Astrocyte (in vitro differentiated cells and primary cell): ENCODE measurements around the gene ATG13. TPM values are rescaled to one million over a fixed set of nuclear protein-coding genes. Genes with fewer than 3 reads are reported as not detected.

ENCODE experiments used
- DNase-seq: peaks from one replicate; pipeline ENCODE4 v3.0.0-alpha.2; 2010; ENCODE audit warnings: low read depth
- FAIRE-seq: peaks from 2 replicates; lab custom pipeline; 2011; peaks lifted over from hg19 to GRCh38; lab: Jason Lieb, UNC
- H2AFZ ChIP-seq: 2 replicates; pipeline ENCODE4 v1.6.0; 2012; ENCODE audit warnings: low read depth, low read length, inconsistent platforms
- H3K27ac ChIP-seq: 2 replicates; pipeline ENCODE4 v1.5.1; 2011; ENCODE audit warnings: low read depth, low read length, inconsistent platforms
- H3K27me3 ChIP-seq: 2 replicates; pipeline ENCODE4 v1.6.0; 2011; ENCODE audit warnings: low read length, inconsistent platforms; ENCODE audit not compliant: insufficient read depth
- H3K36me3 ChIP-seq: 2 replicates; pipeline ENCODE4 v1.5.1; 2011; ENCODE audit warnings: low read length, inconsistent platforms; ENCODE audit not compliant: insufficient read depth
- H3K4me1 ChIP-seq: 2 replicates; pipeline ENCODE4 v1.5.1; 2011; ENCODE audit warnings: low read length, inconsistent platforms; ENCODE audit not compliant: insufficient read depth
- H3K4me2 ChIP-seq: 2 replicates; pipeline ENCODE4 v1.6.0; 2012; ENCODE audit warnings: low read length, inconsistent platforms
- H3K4me3 ChIP-seq: 2 replicates; pipeline ENCODE4 v1.5.1; 2011; ENCODE audit warnings: low read depth, mild to moderate bottlenecking, low read length, inconsistent platforms; ENCODE audit not compliant: insufficient read depth
- H3K79me2 ChIP-seq: 2 replicates; pipeline ENCODE4 v1.6.0; 2012; ENCODE audit warnings: mild to moderate bottlenecking, low read length, inconsistent platforms; ENCODE audit not compliant: insufficient read depth
- H3K9ac ChIP-seq: 2 replicates; pipeline ENCODE4 v1.6.0; 2012; ENCODE audit warnings: mild to moderate bottlenecking, low read length, inconsistent platforms
- H3K9me3 ChIP-seq: 2 replicates; pipeline ENCODE4 v1.5.1; 2012; ENCODE audit warnings: low read depth, mild to moderate bottlenecking, low read length, inconsistent platforms; ENCODE audit not compliant: insufficient read depth
- H4K20me1 ChIP-seq: 2 replicates; pipeline ENCODE4 v1.6.0; 2012; ENCODE audit warnings: low read length, inconsistent platforms; ENCODE audit not compliant: insufficient read depth
- H3K27ac Mint-ChIP-seq: one replicate; pipeline ENCODE4 v1.8.0; 2021; ENCODE audit warnings: mild to moderate bottlenecking, mixed read lengths; ENCODE audit not compliant: unreplicated experiment
- H3K27me3 Mint-ChIP-seq: one replicate; pipeline ENCODE4 v1.8.0; 2021; ENCODE audit warnings: low read depth, mixed read lengths; ENCODE audit not compliant: unreplicated experiment
- H3K36me3 Mint-ChIP-seq: one replicate; pipeline ENCODE4 v1.8.0; 2021; ENCODE audit warnings: low read depth, mixed read lengths; ENCODE audit not compliant: unreplicated experiment
- H3K4me1 Mint-ChIP-seq: one replicate; pipeline ENCODE4 v1.8.0; 2021; ENCODE audit warnings: low read depth, mixed read lengths; ENCODE audit not compliant: unreplicated experiment
- H3K4me3 Mint-ChIP-seq: one replicate; pipeline ENCODE4 v1.8.0; 2021; ENCODE audit warnings: mild to moderate bottlenecking, moderate library complexity, mixed read lengths; ENCODE audit not compliant: unreplicated experiment
- H3K9me3 Mint-ChIP-seq: one replicate; pipeline ENCODE4 v1.8.0; 2021; ENCODE audit warnings: mild to moderate bottlenecking, mixed read lengths; ENCODE audit not compliant: unreplicated experiment
- CTCF ChIP-seq: IDR thresholded peaks from 2 replicates; pipeline ENCODE4 v1.5.1; 2011; ENCODE audit warnings: low read depth, mild to moderate bottlenecking, inconsistent platforms, low read length, moderate library complexity; ENCODE audit not compliant: insufficient read depth
- EZH2 ChIP-seq: IDR thresholded peaks from 2 replicates; pipeline ENCODE4 v1.6.1; 2012; ENCODE audit warnings: mild to moderate bottlenecking, low read length, inconsistent platforms; ENCODE audit not compliant: insufficient read depth
- total RNA-seq: library from RNA; stranded (reverse); gene quantifications from 2 replicates; pipeline ENCODE4 v1.2.1, GENCODE V29; 2021

Gene ATG13
- total RNA-seq, 1 donor from 2014 or later, result 116 TPM

GRCh38 chr11:46642627-46643335 is 25.4 kb downstream of the ATG13 start:
- no peak for FAIRE-seq
- Histone ChIP-seq H3K4me3 (no peak overlapping the region), H2AFZ (no peak overlapping the region), H4K20me1 (peaks cover 22% of the 10 kb centered on the region), H3K36me3 (peaks cover 19% of the 10 kb centered on the region), H3K4me1 (no peaks in the 10 kb centered on the region), H3K79me2 (peaks cover 27% of the 10 kb centered on the region), H3K9ac (no peak overlapping the region), H3K9me3 (no peaks in the 10 kb centered on the region), H3K4me2 (no peak overlapping the region), H3K27me3 (no peaks in the 10 kb centered on the region), H3K27ac (no peak overlapping the region)
- no peak for DNase-seq
- no peaks in the 10 kb centered on the region for H3K9me3 Mint-ChIP-seq
- H3K27me3 Mint-ChIP-seq, result no peaks in the 10 kb centered on the region
- H3K4me3 Mint-ChIP-seq, result no peak overlapping the region
- H3K4me1 Mint-ChIP-seq, result peaks cover 11% of the 10 kb centered on the region
- no peak overlapping the region for H3K27ac Mint-ChIP-seq
- no peak for TF ChIP-seq CTCF
- no peak for TF ChIP-seq EZH2
- H3K36me3 Mint-ChIP-seq, result peaks cover 21% of the 10 kb centered on the region

- H2AFZ ChIP-seq, result no peak overlapping the region
- no peaks in the 10 kb centered on the region for H3K9me3 Mint-ChIP-seq
- H3K4me1 Mint-ChIP-seq, result peaks cover 19% of the 10 kb centered on the region
- H3K36me3 ChIP-seq, result peaks cover 17% of the 10 kb centered on the region
- peaks cover 27% of the 10 kb centered on the region for H3K79me2 ChIP-seq
- H3K9me3 ChIP-seq, result no peaks in the 10 kb centered on the region
- no peak overlapping the region for H3K4me3 ChIP-seq
- H3K36me3 Mint-ChIP-seq, result peaks cover 21% of the 10 kb centered on the region
- DNase-seq (no peak), FAIRE-seq (no peak)
- no peaks in the 10 kb centered on the region for H3K27me3 Mint-ChIP-seq
- H3K27ac Mint-ChIP-seq, result no peak overlapping the region
- H3K4me2 ChIP-seq, result no peak overlapping the region
- H4K20me1 ChIP-seq, result peaks cover 22% of the 10 kb centered on the region
- no peaks in the 10 kb centered on the region for H3K27me3 ChIP-seq
- TF ChIP-seq EZH2, result no peak
- TF ChIP-seq CTCF, result no peak
- no peak overlapping the region for H3K4me3 Mint-ChIP-seq
- no peak overlapping the region for H3K9ac ChIP-seq
- H3K4me1 ChIP-seq, result peaks cover under 1% of the 10 kb centered on the region
- no peak overlapping the region for H3K27ac ChIP-seq
Measured at GRCh38 chr11:46643531-46643930, 26.2 kb downstream of the ATG13 start.

GRCh38 chr11:46643986-46644385 is 26.6 kb downstream of the ATG13 start:
- Mint-ChIP-seq H3K4me1 (peaks cover 19% of the 10 kb centered on the region), H3K4me3 (no peak overlapping the region), H3K27ac (no peak overlapping the region), H3K9me3 (no peaks in the 10 kb centered on the region), H3K27me3 (no peaks in the 10 kb centered on the region), H3K36me3 (peaks cover 21% of the 10 kb centered on the region)
- Histone ChIP-seq H3K9ac (no peak overlapping the region), H3K79me2 (peaks cover 27% of the 10 kb centered on the region), H3K27me3 (no peaks in the 10 kb centered on the region), H3K4me2 (no peak overlapping the region), H3K27ac (no peak overlapping the region), H4K20me1 (peaks cover 21% of the 10 kb centered on the region), H3K9me3 (no peaks in the 10 kb centered on the region), H2AFZ (no peak overlapping the region), H3K4me3 (no peak overlapping the region), H3K4me1 (peaks cover 5% of the 10 kb centered on the region), H3K36me3 (peaks cover 17% of the 10 kb centered on the region)
- no peak for DNase-seq
- TF ChIP-seq CTCF (no peak), EZH2 (no peak)
- FAIRE-seq, result no peak
